ENCODE measurements around the gene DOK1. TPM values are rescaled to one million over a fixed set of nuclear protein-coding genes. Genes with fewer than 3 reads are reported as not detected.

The DOK1 gene
- total RNA-seq, 4 donors from 2014 or later: 0.29 to 85.0 (median 13.8) TPM

- Histone ChIP-seq H3K27me3 (no peaks in the 10 kb centered on the region), H3K9me3 (no peaks in the 10 kb centered on the region), H3K4me1 (no peaks in the 10 kb centered on the region), H3K36me3 (no peaks in the 10 kb centered on the region), H3K4me3 (no peak overlapping the region), H3K27ac (no peak overlapping the region)
- no peak for DNase-seq
- intact Hi-C loops (cut with DNase I; ENCODE audit: low total_unique reads): no loop called here
- TF ChIP-seq POLR2A (IDR thresholded peaks at IDR 0.05) (no peak), CTCF (IDR thresholded peaks at IDR 0.05) (no peak)
Measured at GRCh38 chr2:74571058-74571457, 16.5 kb downstream of the DOK1 start.

- TF ChIP-seq CTCF (IDR thresholded peaks at IDR 0.05): no peak
- TF ChIP-seq POLR2A (IDR thresholded peaks at IDR 0.05): no peak
- no peak overlapping the region for H3K4me3 ChIP-seq
- DNase-seq: no peak
- intact Hi-C loops (cut with DNase I; ENCODE audit: low total_unique reads): no loop called here
- H3K4me1 ChIP-seq: no peaks in the 10 kb centered on the region
- no peak overlapping the region for H3K27ac ChIP-seq
- no peaks in the 10 kb centered on the region for H3K27me3 ChIP-seq
- no peaks in the 10 kb centered on the region for H3K9me3 ChIP-seq
- H3K36me3 ChIP-seq: no peaks in the 10 kb centered on the region
Measured at GRCh38 chr2:74572178-74572925, 17.8 kb downstream of the DOK1 start.

GRCh38 chr2:74573747-74574562 lies 19.4 kb downstream of the DOK1 start:
- Histone ChIP-seq H3K4me3 (no peak overlapping the region), H3K4me1 (no peaks in the 10 kb centered on the region), H3K27me3 (no peaks in the 10 kb centered on the region), H3K36me3 (no peaks in the 10 kb centered on the region), H3K27ac (no peak overlapping the region), H3K9me3 (no peaks in the 10 kb centered on the region)
- DNase-seq: no peak
- intact Hi-C loops (cut with DNase I; ENCODE audit: low total_unique reads): no loop called here
- no peak for TF ChIP-seq POLR2A (IDR thresholded peaks at IDR 0.05)
- no peak for TF ChIP-seq CTCF (IDR thresholded peaks at IDR 0.05)

GRCh38 chr2:74575320-74575719 lies 20.8 kb downstream of the DOK1 start:
- Histone ChIP-seq H3K27ac (no peak overlapping the region), H3K4me1 (no peaks in the 10 kb centered on the region), H3K36me3 (no peaks in the 10 kb centered on the region), H3K27me3 (no peaks in the 10 kb centered on the region), H3K9me3 (no peaks in the 10 kb centered on the region), H3K4me3 (no peak overlapping the region)
- DNase-seq: no peak
- no peak for TF ChIP-seq POLR2A (IDR thresholded peaks at IDR 0.05)
- no peak for TF ChIP-seq CTCF (IDR thresholded peaks at IDR 0.05)
- intact Hi-C loops (cut with DNase I; ENCODE audit: low total_unique reads): no loop called here

- H3K27ac ChIP-seq: no peak overlapping the region
- no peaks in the 10 kb centered on the region for H3K9me3 ChIP-seq
- no peaks in the 10 kb centered on the region for H3K27me3 ChIP-seq
- intact Hi-C loops (cut with DNase I; ENCODE audit: low total_unique reads): no loop called here
- H3K36me3 ChIP-seq: no peaks in the 10 kb centered on the region
- no peaks in the 10 kb centered on the region for H3K4me1 ChIP-seq
- TF ChIP-seq POLR2A (IDR thresholded peaks at IDR 0.05): no peak
- no peak for TF ChIP-seq CTCF (IDR thresholded peaks at IDR 0.05)
- no peak overlapping the region for H3K4me3 ChIP-seq
- DNase-seq: no peak
Measured at GRCh38 chr2:74576211-74576862, 21.8 kb downstream of the DOK1 start.

All from uterus (tissue), 4 donors.